Effector memory CD4-positive, alpha-beta T cell (primary cell): ENCODE data around the gene LARGE1.

ENCODE experiments used
- DNase-seq, 3 donors: peaks; one replicate each; pipeline ENCODE4 v3.0.0-alpha.2; 2020
- H3K27ac ChIP-seq: 2 replicates; pipeline ENCODE4 v1.7.0; 2013; ENCODE audit warnings: mild to moderate bottlenecking, low read length, moderate library complexity; ENCODE audit not compliant: insufficient read depth, poor library complexity, severe bottlenecking
- H3K27me3 ChIP-seq: replicated peaks from 2 replicates; pipeline ENCODE4 v1.7.0; 2013; ENCODE audit warnings: mild to moderate bottlenecking, low read length; ENCODE audit not compliant: insufficient read depth, control insufficient read depth, poor library complexity, severe bottlenecking
- H3K36me3 ChIP-seq: 2 replicates; pipeline ENCODE4 v1.7.0; 2013; ENCODE audit warnings: mild to moderate bottlenecking, low read length, moderate library complexity; ENCODE audit not compliant: control insufficient read depth, insufficient read depth
- H3K4me1 ChIP-seq: 2 replicates; pipeline ENCODE4 v1.7.0; 2013; ENCODE audit warnings: low read length, mild to moderate bottlenecking; ENCODE audit not compliant: control insufficient read depth, insufficient read depth, poor library complexity, severe bottlenecking
- H3K4me3 ChIP-seq: 2 replicates; pipeline ENCODE4 v1.7.0; 2013; ENCODE audit warnings: low read length, low read depth, mild to moderate bottlenecking; ENCODE audit not compliant: insufficient read depth, poor library complexity, severe bottlenecking
- H3K9me3 ChIP-seq: 2 replicates; pipeline ENCODE4 v1.7.0; 2013; ENCODE audit warnings: mild to moderate bottlenecking, low read length, moderate library complexity; ENCODE audit not compliant: control insufficient read depth

Gene LARGE1

DNA sequence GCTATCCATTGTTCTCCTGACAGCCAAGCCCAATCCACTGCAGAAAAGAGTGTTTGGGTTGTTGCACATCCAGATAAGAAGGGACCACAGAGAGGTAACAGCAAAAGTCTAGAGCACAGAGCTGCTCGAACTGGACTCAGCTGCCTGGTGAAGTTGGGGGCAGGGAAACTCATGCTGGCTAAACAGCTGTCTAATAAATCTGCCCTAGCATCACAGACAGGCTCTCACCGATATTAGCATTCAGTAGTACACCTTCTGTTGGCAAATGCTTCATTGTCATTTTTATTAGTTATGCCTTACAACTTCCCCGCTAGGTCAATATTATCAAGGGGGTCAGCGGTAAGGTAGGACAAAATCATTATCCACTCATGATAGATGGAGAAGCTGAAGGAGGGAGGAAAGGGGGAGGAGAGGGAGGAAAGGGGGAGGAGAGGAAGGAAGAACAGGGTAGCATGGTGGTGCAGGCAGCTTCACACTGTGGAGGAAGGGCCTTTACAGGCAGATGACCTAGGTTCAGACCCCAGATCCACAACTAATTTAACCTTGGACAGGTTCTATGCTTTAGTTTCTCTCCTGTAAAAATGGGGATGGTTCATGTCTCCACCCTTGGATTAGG is 102.7 kb downstream of the LARGE1 start:
- Histone ChIP-seq H3K4me3 (no peak overlapping the region), H3K4me1 (no peaks in the 10 kb centered on the region), H3K27ac (no peak overlapping the region), H3K36me3 (no peaks in the 10 kb centered on the region), H3K27me3 (no peaks in the 10 kb centered on the region), H3K9me3 (no peaks in the 10 kb centered on the region)
- no peak for DNase-seq

GRCh38 chr22:33812360-33812977 is 107.8 kb downstream of the LARGE1 start:
- Histone ChIP-seq H3K9me3 (no peaks in the 10 kb centered on the region), H3K27me3 (no peaks in the 10 kb centered on the region), H3K27ac (no peak overlapping the region), H3K4me3 (no peak overlapping the region), H3K4me1 (no peaks in the 10 kb centered on the region), H3K36me3 (no peaks in the 10 kb centered on the region)
- DNase-seq, result no peak

- Histone ChIP-seq H3K36me3 (no peaks in the 10 kb centered on the region), H3K27ac (no peak overlapping the region), H3K9me3 (no peaks in the 10 kb centered on the region), H3K27me3 (no peaks in the 10 kb centered on the region), H3K4me1 (no peaks in the 10 kb centered on the region), H3K4me3 (no peak overlapping the region)
- no peak for DNase-seq
These were observed 108.6 kb downstream of the LARGE1 start for GRCh38 chr22:33811686-33812085.

DNA sequence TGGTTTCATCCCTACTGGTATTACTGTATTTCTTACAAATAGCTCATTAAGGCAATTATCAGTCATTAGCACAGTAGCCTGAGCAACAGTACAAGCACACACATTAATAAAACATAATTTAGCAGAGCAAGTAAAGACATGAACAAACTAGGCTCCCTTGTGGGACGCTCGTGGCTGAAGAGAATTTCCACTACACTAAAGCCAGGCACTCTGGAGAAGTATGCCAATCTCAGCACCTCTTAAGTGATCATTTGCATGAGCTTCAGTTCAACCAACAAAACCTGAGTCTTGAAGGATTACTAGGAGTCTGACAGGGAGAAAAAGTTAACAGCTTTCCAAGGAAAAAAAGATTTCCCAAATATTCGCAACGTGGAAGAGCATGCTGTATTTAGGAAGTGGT is 109.1 kb downstream of the LARGE1 start:
- no peak overlapping the region for H3K4me3 ChIP-seq

DNA sequence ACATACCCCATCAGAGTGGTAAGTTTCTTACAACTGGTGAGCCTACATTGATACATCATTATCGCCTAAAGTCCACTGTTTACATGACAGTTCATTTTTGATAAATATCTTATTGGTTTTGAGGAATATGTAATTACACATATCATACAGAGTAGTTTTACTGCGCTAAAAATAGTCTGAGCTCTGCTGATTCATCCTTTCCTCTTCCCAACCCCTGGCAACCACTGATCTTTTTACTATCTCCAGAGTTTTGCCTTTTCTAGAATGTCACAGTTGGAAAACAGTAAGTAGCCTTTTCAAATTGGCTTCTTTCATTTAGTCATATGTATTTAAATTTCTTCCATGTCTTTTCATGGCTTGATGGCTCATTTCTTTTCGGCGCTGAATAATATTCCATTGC is 112.8 kb downstream of the LARGE1 start:
- no peak for DNase-seq
- Histone ChIP-seq H3K9me3 (no peaks in the 10 kb centered on the region), H3K4me1 (no peaks in the 10 kb centered on the region), H3K4me3 (no peak overlapping the region), H3K27me3 (no peaks in the 10 kb centered on the region), H3K27ac (no peak overlapping the region), H3K36me3 (no peaks in the 10 kb centered on the region)

More for the DNA sequence above, 109.1 kb downstream of the LARGE1 start:
- no peaks in the 10 kb centered on the region for H3K36me3 ChIP-seq
- H3K9me3 ChIP-seq, result no peaks in the 10 kb centered on the region
- no peaks in the 10 kb centered on the region for H3K27me3 ChIP-seq
- no peaks in the 10 kb centered on the region for H3K4me1 ChIP-seq
- no peak overlapping the region for H3K27ac ChIP-seq
- no peak for DNase-seq

DNA sequence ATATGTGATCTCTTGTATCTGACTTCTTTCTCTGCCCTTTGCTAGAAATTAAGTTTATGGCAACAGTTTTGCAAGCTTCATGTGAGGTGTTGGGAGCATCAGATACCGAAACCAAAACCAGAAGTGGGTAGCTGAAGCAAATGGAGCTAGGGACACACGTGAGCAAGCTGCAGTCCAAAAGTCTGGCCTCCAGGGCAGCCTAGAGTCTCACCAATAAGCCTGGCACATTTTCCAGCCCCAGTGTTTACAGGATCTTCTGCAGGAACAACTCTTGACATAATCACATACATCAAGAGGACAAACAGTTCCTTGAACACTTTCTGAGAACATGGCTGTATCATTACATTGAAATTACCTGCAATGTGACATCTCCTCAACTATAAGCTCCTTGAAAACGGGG is 114.1 kb downstream of the LARGE1 start:
- H3K27ac ChIP-seq, result no peak overlapping the region
- H3K36me3 ChIP-seq, result no peaks in the 10 kb centered on the region
- no peak for DNase-seq
- no peaks in the 10 kb centered on the region for H3K9me3 ChIP-seq
- H3K4me1 ChIP-seq, result no peaks in the 10 kb centered on the region
- no peaks in the 10 kb centered on the region for H3K27me3 ChIP-seq
- no peak overlapping the region for H3K4me3 ChIP-seq

DNA sequence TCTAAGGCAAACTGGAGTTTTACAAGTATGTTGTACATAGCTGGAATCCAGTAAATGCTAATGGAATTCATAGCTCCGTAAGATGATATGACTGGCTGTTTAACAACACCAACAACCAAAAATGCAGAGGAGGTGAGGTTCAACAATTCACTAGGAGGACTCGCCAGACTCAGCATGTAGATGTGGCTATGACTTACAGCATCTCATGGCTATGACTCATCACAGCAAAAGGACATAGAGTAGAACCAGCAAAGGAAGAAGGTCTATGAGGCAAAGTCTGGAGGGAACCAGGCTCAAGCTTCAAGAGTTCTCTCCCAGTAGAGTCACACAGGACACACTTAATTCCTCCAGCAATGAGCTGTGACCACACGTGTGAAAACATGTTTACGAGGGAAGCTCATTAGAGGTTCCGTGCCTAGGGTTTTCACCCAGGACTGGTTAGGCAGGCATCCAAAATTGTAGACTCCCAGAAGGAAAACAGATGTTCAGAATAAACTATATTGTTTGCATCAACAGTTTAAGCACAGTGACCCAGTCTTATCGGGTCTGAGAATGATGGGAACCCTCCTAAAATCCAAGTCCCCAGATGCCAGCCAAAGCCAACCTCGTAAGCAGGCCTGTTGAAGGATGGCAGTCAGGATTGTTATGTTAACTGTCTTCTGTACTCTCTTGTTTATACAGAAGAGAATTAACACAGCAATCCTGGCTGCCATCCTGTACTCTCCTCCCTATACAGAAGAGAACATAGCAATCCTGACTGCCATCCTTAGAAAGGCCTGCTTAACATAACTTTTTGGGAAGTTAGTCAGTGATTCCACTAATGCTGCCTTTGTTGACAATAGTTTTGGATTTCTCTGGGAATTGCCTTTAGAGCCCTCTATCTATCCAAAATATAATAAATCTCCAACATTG is 116.6 kb downstream of the LARGE1 start:
- H3K4me1 ChIP-seq, result no peaks in the 10 kb centered on the region
- no peak overlapping the region for H3K4me3 ChIP-seq
- no peak for DNase-seq
- H3K36me3 ChIP-seq, result no peaks in the 10 kb centered on the region
- no peaks in the 10 kb centered on the region for H3K27me3 ChIP-seq
- H3K27ac ChIP-seq, result no peak overlapping the region
- H3K9me3 ChIP-seq, result no peaks in the 10 kb centered on the region

GRCh38 chr22:33798401-33798800 is 121.9 kb downstream of the LARGE1 start:
- no peaks in the 10 kb centered on the region for H3K4me1 ChIP-seq
- DNase-seq, result no peak
- H3K27me3 ChIP-seq, result no peaks in the 10 kb centered on the region
- H3K36me3 ChIP-seq, result no peaks in the 10 kb centered on the region
- no peak overlapping the region for H3K27ac ChIP-seq
- no peaks in the 10 kb centered on the region for H3K9me3 ChIP-seq
- no peak overlapping the region for H3K4me3 ChIP-seq

DNA sequence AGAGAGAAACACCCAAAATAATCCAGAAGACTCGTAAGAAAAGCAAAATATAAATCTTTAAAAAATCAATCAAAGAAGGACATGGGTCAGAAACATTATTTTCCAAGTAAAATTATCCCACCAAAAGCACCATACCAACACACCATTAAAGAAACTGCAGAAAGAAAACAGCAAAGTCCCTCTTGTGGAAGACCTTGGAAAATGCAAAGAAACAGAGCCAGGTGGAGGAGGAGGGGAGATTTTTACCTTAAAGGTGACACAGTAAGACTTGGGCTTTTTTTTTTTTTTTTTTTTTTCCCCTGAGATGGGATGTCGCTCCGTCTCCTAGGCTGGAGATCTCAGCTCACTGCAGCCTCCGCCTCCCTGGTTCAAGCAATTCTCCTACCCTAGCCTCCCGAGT is 123.8 kb downstream of the LARGE1 start:
- Histone ChIP-seq H3K4me3 (no peak overlapping the region), H3K4me1 (no peaks in the 10 kb centered on the region), H3K36me3 (no peaks in the 10 kb centered on the region), H3K27me3 (no peaks in the 10 kb centered on the region), H3K9me3 (no peaks in the 10 kb centered on the region), H3K27ac (no peak overlapping the region)
- no peak for DNase-seq

GRCh38 chr22:33793475-33793874 is 126.8 kb downstream of the LARGE1 start:
- Histone ChIP-seq H3K27ac (no peak overlapping the region), H3K27me3 (no peaks in the 10 kb centered on the region), H3K4me3 (no peak overlapping the region), H3K4me1 (no peaks in the 10 kb centered on the region), H3K9me3 (no peaks in the 10 kb centered on the region), H3K36me3 (no peaks in the 10 kb centered on the region)
- no peak for DNase-seq
